Activated T-helper 1 cell treated with anti-CD3 and anti-CD28 coated beads, Interleukin-2, amount 50 U/mL, for 16 hours (primary cell): Measurements from ENCODE around the gene RPTOR.
"Not testable (repeated sequence)": the region's sequence is repeated elsewhere in the genome, so short reads cannot be mapped to it uniquely, and the experiment has no call there.

Experiments used
- DNase-seq, 2 donors: peaks; one replicate each; pipeline ENCODE4 v3.0.0-alpha.2; 2020; ENCODE audit warnings: low read depth in 1 of 2, low spot score in 1 of 2

The RPTOR gene

GRCh38 chr17:80544655-80545498, at the start of gene RPTOR:
Gene RPTOR (plus strand): TSS chr17:80544838. CDS start chr17:80545630, 792 bp downstream.
- peak; percentile 78 to 81 for DNase-seq

GRCh38 chr17:80497726-80498241, 46.9 kb upstream of the RPTOR start:
- no peak for DNase-seq

GRCh38 chr17:80498242-80498919, 46.3 kb upstream of the RPTOR start:
- DNase-seq: no peak

- DNase-seq: no peak
Measured at GRCh38 chr17:80498920-80499410, 45.7 kb upstream of the RPTOR start.

GRCh38 chr17:80499560-80499959, 45.1 kb upstream of the RPTOR start:
- DNase-seq: no peak

- DNase-seq: no peak
Measured at GRCh38 chr17:80499961-80500665, 44.5 kb upstream of the RPTOR start.

- no peak for DNase-seq
Measured at GRCh38 chr17:80501741-80502577, 42.7 kb upstream of the RPTOR start.

- DNase-seq: no peak
Measured at GRCh38 chr17:80502578-80502877, 42.1 kb upstream of the RPTOR start.

GRCh38 chr17:80503031-80503430, 41.6 kb upstream of the RPTOR start:
- DNase-seq: no peak

- no peak for DNase-seq
Measured at GRCh38 chr17:80503921-80504320, 40.7 kb upstream of the RPTOR start.

GRCh38 chr17:80504686-80505413, 39.8 kb upstream of the RPTOR start:
- no peak for DNase-seq

- not testable (repeated sequence) for DNase-seq
Measured at GRCh38 chr17:80507177-80507576, 37.5 kb upstream of the RPTOR start.

- DNase-seq: no peak
Measured at GRCh38 chr17:80507965-80508364, 36.7 kb upstream of the RPTOR start.

GRCh38 chr17:80509311-80509710, 35.3 kb upstream of the RPTOR start:
- no peak for DNase-seq

GRCh38 chr17:80510132-80510531, 34.5 kb upstream of the RPTOR start:
- DNase-seq: no peak

GRCh38 chr17:80510772-80511171, 33.9 kb upstream of the RPTOR start:
- DNase-seq: no peak

GRCh38 chr17:80511222-80512180, 33.1 kb upstream of the RPTOR start:
- no peak for DNase-seq

- no peak for DNase-seq
Measured at GRCh38 chr17:80512233-80512632, 32.4 kb upstream of the RPTOR start.

- no peak for DNase-seq
Measured at GRCh38 chr17:80513201-80513600, 31.4 kb upstream of the RPTOR start.
